ENCODE measurements around the gene FOXP1.

Gene FOXP1

DNA sequence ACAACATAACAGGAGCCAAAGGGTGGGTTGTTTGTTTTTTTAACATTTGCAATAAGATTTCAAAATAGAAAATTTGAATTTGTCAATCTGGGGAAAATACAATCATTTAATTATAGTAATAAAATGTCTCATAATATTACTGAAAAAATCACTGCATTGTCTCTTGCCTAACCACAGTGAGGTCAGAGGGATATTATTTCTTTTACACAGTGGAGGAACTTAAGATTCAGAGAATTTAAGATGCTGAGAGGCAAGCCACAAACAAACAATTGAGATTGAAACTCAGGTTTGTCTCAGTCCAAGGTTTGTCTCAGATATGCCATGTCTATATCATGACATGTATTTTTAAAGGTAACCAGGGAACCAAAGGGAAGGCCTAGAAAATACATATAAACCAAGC is 428.7 kb downstream of the FOXP1 start:
- H3K4me3 Mint-ChIP-seq: no peak overlapping the region
- H3K27me3 Mint-ChIP-seq: no peaks in the 10 kb centered on the region
- H3K9me3 Mint-ChIP-seq: no peaks in the 10 kb centered on the region
- no peaks in the 10 kb centered on the region for H3K36me3 Mint-ChIP-seq (ENCODE audit: insufficient read depth)
- H3K4me1 Mint-ChIP-seq (ENCODE audit: low read depth in 2 of 2): peaks cover 7 to 21% of the 10 kb centered on the region in 2 donors
- DNase-seq (no peak), ATAC-seq (replicated peaks) (no peak)
- no peak overlapping the region for H3K27ac Mint-ChIP-seq

DNA sequence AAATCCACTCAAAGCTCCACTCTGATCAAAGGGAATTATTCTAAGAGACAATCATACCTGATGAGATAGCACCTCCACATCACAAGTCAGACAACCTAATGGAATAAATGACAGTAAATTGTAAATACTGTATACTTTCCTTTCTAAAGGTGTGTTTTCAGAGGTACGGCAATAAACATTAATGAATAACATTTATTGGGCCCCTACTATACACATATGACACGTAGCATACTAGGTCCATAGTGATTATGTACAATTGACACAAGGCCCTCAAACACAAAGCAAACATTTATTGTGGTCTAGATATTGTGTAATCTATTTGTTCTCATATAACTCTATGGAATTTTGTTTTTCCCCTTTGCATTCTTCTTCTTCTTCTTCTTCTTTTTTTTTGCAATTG is 429.8 kb downstream of the FOXP1 start:
- no peaks in the 10 kb centered on the region for H3K27me3 Mint-ChIP-seq
- H3K36me3 Mint-ChIP-seq (ENCODE audit: insufficient read depth): no peaks in the 10 kb centered on the region
- ATAC-seq (replicated peaks) (no peak), DNase-seq (no peak)
- H3K4me1 Mint-ChIP-seq (ENCODE audit: low read depth in 2 of 2): peaks cover 7 to 21% of the 10 kb centered on the region in 2 donors
- no peak overlapping the region for H3K27ac Mint-ChIP-seq
- H3K4me3 Mint-ChIP-seq: no peak overlapping the region
- H3K9me3 Mint-ChIP-seq: no peaks in the 10 kb centered on the region

DNA sequence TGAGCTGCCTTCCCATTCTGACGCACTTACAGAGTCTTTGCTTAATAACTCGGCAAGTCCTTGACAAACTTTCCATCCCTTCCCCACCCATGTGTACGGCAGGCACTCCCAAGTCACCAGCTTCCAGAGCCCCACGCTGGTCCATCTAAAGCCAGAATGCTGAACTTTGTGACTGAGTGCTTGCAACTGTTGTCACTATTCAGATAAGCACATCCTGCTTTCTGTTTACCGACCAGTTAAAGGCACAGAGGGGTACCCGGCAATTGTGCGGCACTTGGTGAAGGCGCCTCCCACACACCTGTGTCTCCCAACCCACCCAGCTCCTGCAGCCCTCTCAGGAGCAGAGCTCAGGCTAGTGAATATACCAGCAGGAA is 430.6 kb downstream of the FOXP1 start:
- Mint-ChIP-seq H3K27ac (no peak overlapping the region), H3K27me3 (no peaks in the 10 kb centered on the region), H3K36me3 (ENCODE audit: insufficient read depth) (no peaks in the 10 kb centered on the region), H3K4me1 (ENCODE audit: low read depth in 2 of 2) (peaks cover 3 to 21% of the 10 kb centered on the region in 2 donors), H3K9me3 (no peaks in the 10 kb centered on the region), H3K4me3 (no peak overlapping the region)
- DNase-seq (no peak), ATAC-seq (replicated peaks) (no peak)

DNA sequence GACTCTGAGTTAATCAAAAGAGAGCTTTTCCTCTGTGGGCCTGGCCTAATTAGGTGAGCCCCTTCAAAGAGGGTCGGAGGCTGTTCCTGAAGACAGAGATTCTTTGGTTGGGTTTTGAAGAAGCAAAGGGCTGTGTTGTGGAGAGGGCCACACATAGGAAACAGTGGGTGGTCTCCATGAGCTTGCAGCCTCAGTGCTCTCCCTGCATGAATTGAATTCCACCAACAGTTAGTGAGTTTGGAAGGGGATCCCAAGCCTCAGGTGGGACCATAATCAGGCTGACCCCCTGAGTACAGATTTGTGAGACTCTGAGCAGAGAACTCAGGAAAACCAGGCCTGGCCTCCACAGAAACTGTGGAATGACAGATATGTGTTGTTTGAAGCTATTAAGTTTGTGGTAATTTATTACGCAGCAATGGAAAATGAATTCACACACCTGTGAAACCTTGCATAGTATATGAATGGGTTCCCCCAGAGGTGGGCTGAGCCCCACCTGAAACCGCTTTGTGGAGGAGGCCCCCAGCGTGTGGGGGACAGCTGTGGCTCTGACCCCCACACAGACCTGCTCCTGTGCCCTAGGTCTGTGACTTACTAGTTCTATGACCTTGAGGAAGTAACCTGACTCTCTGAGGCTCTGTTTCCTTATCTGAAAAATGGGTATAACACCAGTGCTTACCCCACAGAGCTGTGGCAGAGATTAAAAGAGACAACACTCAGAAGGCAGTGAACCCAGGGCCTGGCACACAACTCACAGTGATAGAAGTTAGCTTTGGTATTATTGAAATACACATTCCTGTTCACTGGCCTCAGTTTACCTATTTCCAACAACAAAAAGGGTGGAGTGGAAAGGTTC is 431.3 kb downstream of the FOXP1 start:
- peaks cover 0 to 21% of the 10 kb centered on the region in 2 donors for H3K4me1 Mint-ChIP-seq (ENCODE audit: low read depth in 2 of 2)
- H3K36me3 Mint-ChIP-seq (ENCODE audit: insufficient read depth): no peaks in the 10 kb centered on the region
- DNase-seq (no peak), ATAC-seq (replicated peaks) (no peak)
- no peak overlapping the region for H3K27ac Mint-ChIP-seq
- no peaks in the 10 kb centered on the region for H3K9me3 Mint-ChIP-seq
- H3K4me3 Mint-ChIP-seq: no peak overlapping the region
- no peaks in the 10 kb centered on the region for H3K27me3 Mint-ChIP-seq

DNA sequence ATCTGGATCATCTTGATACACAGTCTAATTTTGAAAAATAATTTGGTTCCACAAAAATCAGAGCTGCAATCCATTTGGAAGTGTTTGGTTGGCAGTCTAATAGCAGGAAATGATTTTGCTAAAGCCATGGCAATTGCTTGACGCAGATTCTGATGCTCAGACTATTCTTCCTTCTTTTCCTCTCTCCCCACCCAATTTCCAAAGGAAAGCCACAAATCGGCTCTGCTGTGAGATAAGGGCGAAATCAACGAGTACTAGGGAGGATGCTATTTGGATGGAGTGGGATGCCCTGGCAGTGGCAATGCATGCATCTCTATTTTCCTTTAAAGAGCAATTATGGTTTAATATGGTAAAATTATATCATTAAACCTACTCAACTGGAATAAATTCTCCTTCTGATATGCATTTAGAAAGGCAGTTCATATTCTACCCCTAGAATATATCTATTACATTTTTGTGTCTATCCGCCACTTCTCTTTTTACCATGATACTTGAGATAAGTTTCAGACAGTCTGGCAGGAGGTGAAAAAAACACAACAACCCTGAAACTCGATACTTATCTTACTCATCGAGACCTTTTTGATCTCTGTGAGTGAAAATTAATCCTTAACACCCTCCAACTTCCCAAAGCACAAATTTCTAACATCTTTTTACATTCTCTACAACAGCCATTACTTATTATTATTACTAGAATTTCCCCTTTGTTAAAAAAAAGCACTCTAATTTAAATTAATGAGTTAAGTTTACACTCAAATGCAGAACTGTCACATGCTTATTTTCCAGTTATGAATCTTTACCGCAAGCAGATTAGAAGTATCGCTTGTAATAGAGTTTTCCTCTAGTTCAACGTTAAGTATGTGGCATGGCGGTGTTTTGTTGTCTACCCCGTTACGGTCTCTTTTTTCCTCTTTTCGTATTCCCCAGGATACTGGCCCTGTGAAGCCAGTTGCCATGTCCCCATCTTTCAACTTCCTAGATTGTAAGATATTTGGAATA is 433.3 kb downstream of the FOXP1 start:
- Mint-ChIP-seq H3K9me3 (no peaks in the 10 kb centered on the region), H3K27me3 (no peaks in the 10 kb centered on the region), H3K36me3 (ENCODE audit: insufficient read depth) (no peaks in the 10 kb centered on the region), H3K4me1 (ENCODE audit: low read depth in 2 of 2) (peaks cover 0 to 18% of the 10 kb centered on the region in 2 donors), H3K4me3 (no peak overlapping the region), H3K27ac (peak overlapping the region in 1 of 2 donors; percentile 61)
- DNase-seq (no peak), ATAC-seq (replicated peaks) (no peak)

DNA sequence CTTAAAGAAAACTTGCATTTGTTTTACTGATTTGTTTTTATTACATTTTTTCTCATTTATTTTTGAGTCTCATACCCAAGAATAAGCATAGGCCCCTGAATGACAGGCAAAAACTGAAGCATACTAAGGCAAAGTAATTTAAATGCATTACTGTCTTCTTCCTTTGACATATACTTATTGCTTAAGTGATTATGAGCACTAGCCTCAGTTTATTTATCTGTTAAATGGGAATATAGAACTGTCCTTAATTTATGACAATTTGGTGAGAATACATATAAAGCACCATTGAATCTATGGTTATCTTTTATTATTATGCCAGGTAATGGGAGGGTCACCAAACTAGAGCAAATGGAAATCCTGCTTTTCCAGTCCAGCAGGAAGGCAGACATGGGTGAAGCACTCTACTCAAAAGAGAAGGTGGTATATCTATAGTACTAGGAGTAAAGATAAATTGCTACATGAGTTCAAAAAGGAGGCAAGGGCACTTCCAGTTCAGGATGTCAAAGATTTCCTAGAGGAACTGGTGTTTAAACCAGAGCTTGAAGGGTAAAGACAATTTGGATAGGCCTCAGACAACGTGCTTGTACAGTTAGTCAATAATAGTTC is 435.0 kb downstream of the FOXP1 start:
- Mint-ChIP-seq H3K4me3 (no peak overlapping the region), H3K4me1 (ENCODE audit: low read depth in 2 of 2) (peaks cover 0 to 18% of the 10 kb centered on the region in 2 donors), H3K9me3 (no peaks in the 10 kb centered on the region), H3K27ac (no peak overlapping the region), H3K36me3 (ENCODE audit: insufficient read depth) (no peaks in the 10 kb centered on the region), H3K27me3 (no peaks in the 10 kb centered on the region)
- ATAC-seq (replicated peaks) (no peak), DNase-seq (no peak)

DNA sequence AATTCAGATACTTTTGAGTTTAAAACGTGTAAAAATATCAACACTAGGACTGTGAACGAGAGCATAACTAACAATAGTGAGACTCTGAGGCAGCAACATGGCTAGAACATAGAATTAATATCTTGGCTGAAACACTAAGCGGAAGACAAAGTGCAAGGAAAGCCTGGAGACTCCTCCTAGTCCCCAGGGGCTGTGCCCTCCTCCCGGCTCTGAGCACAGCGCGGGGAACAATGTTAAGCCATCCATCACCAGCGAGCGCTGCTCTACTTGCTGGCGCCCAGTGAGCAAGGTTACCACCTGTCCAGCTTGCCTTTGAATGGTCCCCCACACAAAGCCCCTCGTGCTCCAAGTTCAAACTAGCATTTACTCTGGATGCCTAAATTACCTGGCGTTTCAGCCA is 436.9 kb downstream of the FOXP1 start:
- peaks cover 0 to 22% of the 10 kb centered on the region in 2 donors for H3K4me1 Mint-ChIP-seq (ENCODE audit: low read depth in 2 of 2)
- no peaks in the 10 kb centered on the region for H3K9me3 Mint-ChIP-seq
- DNase-seq (no peak), ATAC-seq (replicated peaks) (no peak)
- H3K27me3 Mint-ChIP-seq: no peaks in the 10 kb centered on the region
- peak overlapping the region in 1 of 2 donors; percentile 38 for H3K27ac Mint-ChIP-seq
- H3K4me3 Mint-ChIP-seq: no peak overlapping the region
- H3K36me3 Mint-ChIP-seq (ENCODE audit: insufficient read depth): no peaks in the 10 kb centered on the region

DNA sequence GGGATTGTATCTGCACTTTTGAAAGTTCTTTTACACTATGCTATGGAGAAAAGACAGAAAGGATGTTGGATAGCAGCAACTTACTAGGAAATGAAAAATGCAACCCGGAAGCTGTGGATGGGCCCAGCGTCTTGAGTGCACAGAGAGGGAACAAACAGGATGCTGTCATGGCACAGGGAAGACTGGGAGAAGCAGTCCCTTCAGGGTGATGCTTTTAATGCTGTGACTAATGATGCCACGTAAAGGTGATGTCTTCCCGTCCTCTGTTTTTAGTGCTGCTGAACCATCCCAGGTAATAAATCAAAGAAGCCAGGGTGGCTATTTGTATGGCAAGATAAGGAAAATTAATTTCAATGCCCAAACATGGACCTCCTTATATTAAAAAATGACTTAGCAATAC is 437.6 kb downstream of the FOXP1 start:
- H3K27me3 Mint-ChIP-seq: no peaks in the 10 kb centered on the region
- no peak overlapping the region for H3K4me3 Mint-ChIP-seq
- peak overlapping the region in 1 of 2 donors; percentile 38 for H3K27ac Mint-ChIP-seq
- no peaks in the 10 kb centered on the region for H3K9me3 Mint-ChIP-seq
- ATAC-seq (replicated peaks): no peak
- no peak for DNase-seq
- H3K4me1 Mint-ChIP-seq (ENCODE audit: low read depth in 2 of 2): peaks cover 0 to 20% of the 10 kb centered on the region in 2 donors
- H3K36me3 Mint-ChIP-seq (ENCODE audit: insufficient read depth): no peaks in the 10 kb centered on the region

DNA sequence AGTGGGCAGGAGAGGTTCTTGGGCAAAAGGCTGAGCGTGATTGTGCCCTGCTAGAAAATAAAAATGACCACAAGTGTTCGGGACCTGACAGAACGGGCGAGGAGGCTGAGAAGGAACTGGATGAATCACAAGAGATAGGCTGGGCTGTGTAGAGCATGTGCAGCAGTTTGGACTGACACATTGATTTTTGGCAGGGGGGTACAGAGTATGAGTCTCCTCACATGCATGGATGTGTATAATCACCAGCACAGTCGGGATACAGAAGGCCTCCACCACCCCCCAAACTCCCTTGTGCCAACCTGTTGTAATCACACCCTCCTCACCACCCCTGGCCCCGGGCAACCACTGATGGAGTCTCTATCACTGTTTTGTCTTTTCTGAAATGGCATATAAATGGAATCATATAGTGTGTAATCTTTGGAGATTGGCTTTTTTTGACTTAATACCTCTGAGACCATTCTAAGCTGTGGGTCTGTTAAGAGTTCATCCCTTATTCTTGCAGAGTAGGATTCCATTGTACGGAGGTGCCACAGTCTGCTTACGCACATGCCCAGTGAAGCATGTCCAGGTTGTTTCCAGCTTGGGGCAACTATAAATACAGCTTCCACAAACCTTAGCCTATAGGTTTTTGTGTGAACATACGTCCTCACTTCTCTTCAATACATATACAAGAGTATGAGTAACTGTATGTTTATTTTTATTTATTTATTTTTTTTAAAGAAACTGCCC is 438.8 kb downstream of the FOXP1 start:
- DNase-seq (no peak), ATAC-seq (replicated peaks) (no peak)
- H3K27ac Mint-ChIP-seq: no peak overlapping the region
- H3K4me1 Mint-ChIP-seq (ENCODE audit: low read depth in 2 of 2): peaks cover 0 to 12% of the 10 kb centered on the region in 2 donors
- peaks cover 2% of the 10 kb centered on the region for H3K36me3 Mint-ChIP-seq (ENCODE audit: insufficient read depth)
- H3K4me3 Mint-ChIP-seq: no peak overlapping the region
- no peaks in the 10 kb centered on the region for H3K27me3 Mint-ChIP-seq
- H3K9me3 Mint-ChIP-seq: no peaks in the 10 kb centered on the region

DNA sequence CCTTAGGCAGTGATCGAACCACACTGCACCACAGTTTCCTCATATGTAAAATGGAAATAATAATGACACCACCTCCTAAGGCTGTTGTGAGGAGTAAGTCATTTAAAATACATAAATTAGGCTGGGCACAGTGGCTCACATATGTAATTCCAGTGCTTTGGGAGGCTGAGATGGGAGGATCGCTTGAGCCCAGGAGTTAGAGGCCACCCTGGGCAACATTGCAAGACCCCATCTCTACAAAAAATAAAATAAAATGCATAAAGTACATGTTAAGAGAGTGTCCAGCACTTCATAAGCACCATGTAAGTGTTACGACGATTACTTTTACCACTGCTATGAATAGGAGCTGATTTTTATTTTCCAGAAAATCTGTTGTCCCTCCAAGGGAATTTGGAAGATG is 440.0 kb downstream of the FOXP1 start:
- Mint-ChIP-seq H3K4me3 (no peak overlapping the region), H3K36me3 (ENCODE audit: insufficient read depth) (peaks cover 2% of the 10 kb centered on the region), H3K9me3 (no peaks in the 10 kb centered on the region), H3K27me3 (no peaks in the 10 kb centered on the region), H3K4me1 (ENCODE audit: low read depth in 2 of 2) (peaks cover 0 to 12% of the 10 kb centered on the region in 2 donors), H3K27ac (no peak overlapping the region)
- no peak for ATAC-seq (replicated peaks)
- DNase-seq: no peak

DNA sequence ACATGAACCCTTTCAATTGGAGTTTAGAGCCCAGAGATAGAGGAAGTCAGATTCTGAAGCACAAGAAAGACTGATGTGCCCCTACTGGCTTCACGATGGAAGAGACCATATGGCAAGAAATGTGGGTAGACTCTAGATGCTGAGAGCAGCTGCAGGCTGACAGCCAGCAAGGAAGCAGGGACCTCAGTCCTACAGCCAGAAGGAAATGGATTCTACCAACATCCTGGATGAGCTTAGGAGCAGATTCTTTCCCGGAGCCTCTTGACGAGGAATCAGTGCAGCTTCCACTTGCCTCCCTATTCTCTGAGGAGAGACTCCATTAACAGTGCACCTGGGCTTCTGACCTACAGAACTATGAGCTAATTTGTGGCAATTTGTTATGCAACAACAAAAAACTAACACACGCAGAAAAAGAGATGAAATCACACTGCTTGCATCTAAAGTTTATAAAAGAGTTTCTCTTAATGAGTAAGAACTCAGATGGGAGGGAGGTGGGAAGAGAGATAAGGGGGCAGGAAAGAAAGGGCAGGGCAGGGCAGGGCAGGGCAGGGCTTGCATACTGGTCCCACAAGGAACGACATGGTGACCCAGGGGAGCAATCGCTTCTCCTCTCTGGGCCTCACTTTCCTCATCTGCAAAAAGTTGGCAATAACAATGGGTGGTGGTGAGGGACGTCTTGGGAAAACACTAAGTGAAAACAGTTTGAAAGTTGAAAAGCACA is 440.9 kb downstream of the FOXP1 start:
- peaks cover 0 to 12% of the 10 kb centered on the region in 2 donors for H3K4me1 Mint-ChIP-seq (ENCODE audit: low read depth in 2 of 2)
- H3K27ac Mint-ChIP-seq: peak overlapping the region; percentile 32 to 38
- ATAC-seq (replicated peaks) (no peak), DNase-seq (no peak)
- no peaks in the 10 kb centered on the region for H3K27me3 Mint-ChIP-seq
- no peak overlapping the region for H3K4me3 Mint-ChIP-seq
- H3K9me3 Mint-ChIP-seq: no peaks in the 10 kb centered on the region
- peaks cover 2% of the 10 kb centered on the region for H3K36me3 Mint-ChIP-seq (ENCODE audit: insufficient read depth)

DNA sequence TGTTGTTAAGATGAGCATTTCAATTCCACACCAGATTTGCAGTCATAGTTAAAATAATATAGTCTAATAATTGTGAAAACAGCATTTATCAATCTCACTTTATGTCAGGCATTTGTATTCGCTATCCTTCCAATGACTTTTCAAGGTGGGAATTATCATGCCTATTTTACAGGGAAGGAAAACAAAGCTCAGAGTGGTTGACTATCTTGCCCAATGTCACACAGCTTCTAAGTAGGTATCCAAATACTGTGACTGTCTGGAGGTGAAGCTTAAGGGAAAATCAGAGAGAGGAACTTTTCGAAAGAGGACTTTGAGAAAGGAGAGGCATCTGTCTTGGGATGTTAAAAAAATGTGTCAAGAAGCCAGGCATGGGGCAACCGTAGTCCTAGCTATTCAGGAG is 443.1 kb downstream of the FOXP1 start:
- Mint-ChIP-seq H3K4me1 (ENCODE audit: low read depth in 2 of 2) (peaks cover 2 to 7% of the 10 kb centered on the region in 2 donors), H3K36me3 (ENCODE audit: insufficient read depth) (peaks cover 2% of the 10 kb centered on the region), H3K9me3 (no peaks in the 10 kb centered on the region), H3K27me3 (no peaks in the 10 kb centered on the region), H3K27ac (peak overlapping the region in 1 of 2 donors; percentile 65), H3K4me3 (no peak overlapping the region)
- ATAC-seq (replicated peaks) (no peak), DNase-seq (no peak)
